RKO (cell line): ENCODE data around the gene EIF4E3.

ENCODE experiments used
- DNase-seq: peaks from one replicate; pipeline ENCODE4 v3.0.0-alpha.2; 2016; ENCODE audit warnings: low spot score

EIF4E3 gene

DNA sequence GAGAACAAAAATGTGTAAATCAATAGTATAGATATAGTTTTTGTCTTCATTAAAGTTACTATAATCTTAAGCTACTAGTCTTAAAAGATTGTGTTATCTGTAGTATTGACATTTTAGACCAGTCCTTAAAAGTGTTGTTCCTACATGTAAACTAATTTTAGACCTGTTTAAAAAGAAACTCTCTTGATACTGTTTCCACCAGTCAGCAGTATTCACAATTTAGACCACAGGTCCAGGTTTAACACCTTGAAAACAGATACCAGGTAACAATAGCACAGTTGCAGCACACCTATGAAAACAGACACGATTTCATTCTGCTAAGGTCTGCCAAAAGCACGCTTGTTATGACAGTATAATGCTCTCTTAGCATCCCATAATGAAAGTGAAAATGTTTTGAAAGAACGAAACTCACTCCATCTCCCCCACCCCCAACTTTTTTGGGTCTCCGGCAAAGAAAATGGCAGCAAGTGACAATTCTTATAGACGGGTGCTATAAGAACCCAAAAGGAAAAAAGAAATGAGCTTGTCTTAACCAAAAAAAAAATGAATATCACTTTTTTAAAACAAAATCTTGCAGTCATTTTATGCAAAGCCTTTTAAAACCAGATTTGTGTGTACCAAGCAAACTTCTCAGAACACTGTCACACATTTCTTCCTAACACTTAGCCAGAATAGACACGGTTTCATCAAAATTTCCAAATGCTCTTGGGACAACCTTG is 1.6 kb downstream of the EIF4E3 start:
- DNase-seq = no peak

DNA sequence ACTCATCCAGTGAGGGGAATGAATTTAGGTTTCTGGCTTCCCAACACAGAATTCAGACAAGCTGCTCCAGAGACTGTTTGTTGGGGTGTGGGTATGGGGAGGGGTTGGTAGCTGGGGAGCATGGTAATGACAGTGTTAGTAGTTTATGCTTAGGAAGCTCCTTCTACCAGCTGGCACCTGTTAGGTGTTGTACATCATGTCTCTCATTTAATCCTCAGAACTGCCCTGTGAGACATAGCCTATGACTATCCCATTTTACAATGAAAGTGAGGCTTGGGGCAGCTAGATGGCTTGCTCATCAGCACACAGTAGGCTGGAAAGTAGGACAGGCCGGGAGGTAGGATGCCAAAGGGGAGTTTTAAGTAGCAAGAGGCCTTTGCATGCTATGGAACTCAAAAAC is 2.5 kb downstream of the EIF4E3 start:
- no peak for DNase-seq

GRCh38 chr3:71721651-71722157 is 3.5 kb downstream of the EIF4E3 start:
- no peak for DNase-seq

GRCh38 chr3:71721002-71721401 is 4.2 kb downstream of the EIF4E3 start:
- DNase-seq = no peak

GRCh38 chr3:71718072-71718471 is 7.1 kb downstream of the EIF4E3 start:
- no peak for DNase-seq

- DNase-seq = no peak
Measured at GRCh38 chr3:71714595-71714994, 10.6 kb downstream of the EIF4E3 start.

- DNase-seq = no peak
Measured at GRCh38 chr3:71713041-71713440, 12.2 kb downstream of the EIF4E3 start.

DNA sequence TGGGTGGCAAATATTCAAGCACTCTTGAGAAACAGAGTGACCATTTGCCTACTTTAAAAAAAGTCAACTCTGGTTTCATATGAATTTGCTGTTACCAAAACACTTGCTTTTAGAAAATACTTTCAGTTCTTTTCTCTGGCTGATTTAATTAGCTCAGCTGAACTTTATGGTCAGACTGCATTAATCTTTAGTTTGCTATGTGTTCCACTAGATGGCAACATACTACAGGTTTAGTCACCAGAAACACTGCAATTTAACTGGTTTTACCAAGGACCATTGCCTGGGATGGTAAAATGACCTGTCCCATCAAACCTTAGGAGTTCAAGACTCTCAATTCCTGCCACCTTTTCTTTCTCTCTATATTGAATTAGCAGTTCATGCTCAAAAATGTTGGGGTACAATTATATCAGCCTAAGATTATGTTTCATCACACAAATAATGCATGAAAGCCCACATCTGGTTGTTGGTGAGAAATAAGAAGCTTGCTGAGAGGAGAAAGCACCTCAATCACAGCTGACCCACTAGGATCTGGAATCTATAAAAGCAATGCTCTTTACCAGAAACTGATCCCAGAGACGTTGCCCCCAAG is 14.2 kb downstream of the EIF4E3 start:
- DNase-seq = peak; percentile 76

DNA sequence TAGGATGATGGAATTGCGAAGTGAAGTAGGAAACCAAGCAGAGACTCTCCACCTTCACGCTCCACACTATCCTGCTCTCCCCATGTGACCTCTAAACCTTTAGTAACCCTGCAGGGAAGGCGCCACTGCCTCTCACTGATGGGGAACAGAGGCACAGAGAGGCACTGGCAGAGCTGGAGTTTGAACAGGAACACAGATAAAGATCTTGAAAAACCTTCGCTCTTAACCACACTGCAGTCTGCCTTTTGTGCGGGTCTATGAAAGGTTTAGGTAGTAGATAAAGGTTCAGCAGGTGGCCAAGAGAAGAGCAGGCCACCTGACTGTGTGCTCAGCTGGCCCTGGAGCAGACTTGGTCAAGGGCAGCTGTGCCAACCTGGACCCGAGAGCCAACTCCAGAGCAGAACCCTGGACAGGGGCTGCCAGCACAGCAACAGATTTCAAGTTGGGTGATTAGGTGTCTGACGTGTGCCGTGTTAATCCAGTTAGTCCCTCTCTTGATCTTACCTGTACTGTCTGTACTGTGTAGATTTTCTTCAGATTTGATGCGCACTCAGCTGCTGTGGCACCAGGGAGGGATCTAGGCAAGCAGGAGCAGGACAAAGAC is 15.2 kb downstream of the EIF4E3 start:
- DNase-seq = no peak

GRCh38 chr3:71708476-71709105 is 16.6 kb downstream of the EIF4E3 start:
- DNase-seq = no peak

DNA sequence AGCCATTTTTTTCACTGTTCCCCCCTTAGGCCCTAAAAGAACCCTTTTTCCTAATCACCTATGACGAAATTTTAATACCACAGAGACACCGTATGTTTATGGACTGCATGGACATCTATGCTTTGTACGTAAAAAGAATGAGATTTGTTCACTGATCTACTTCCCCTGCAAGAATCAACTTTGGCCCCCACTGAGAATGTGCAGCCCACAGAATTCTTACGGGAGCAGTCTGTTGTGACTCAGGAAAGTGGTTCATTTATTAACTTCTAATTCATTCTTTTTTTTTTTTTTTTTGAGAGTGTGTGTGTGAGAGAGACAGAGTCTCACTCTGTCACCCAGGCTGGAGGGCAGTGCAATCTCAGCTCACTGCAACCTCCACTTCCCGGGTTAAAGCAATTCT is 17.6 kb downstream of the EIF4E3 start:
- no peak for DNase-seq

DNA sequence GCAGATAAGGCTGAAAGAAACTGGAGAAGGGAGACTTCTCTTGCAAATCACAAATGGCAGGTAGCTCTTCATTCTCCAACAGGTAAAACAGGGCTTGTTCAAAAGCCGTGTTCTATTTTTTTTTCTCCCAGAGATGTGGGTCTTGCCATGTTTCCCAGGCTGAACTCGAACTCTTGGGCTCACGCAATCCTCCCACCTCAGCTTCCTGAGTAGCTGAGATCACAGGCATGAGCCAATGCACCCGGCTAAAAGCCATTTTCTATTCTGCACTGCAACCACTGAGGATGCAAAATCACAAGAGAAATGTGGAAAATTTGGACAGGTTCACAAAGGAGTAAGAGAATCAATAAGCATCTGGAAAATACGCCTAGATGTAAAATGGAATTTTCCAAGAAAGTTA is 19.5 kb downstream of the EIF4E3 start:
- DNase-seq = no peak

- DNase-seq = no peak
Measured at GRCh38 chr3:71704915-71705314, 20.3 kb downstream of the EIF4E3 start.

DNA sequence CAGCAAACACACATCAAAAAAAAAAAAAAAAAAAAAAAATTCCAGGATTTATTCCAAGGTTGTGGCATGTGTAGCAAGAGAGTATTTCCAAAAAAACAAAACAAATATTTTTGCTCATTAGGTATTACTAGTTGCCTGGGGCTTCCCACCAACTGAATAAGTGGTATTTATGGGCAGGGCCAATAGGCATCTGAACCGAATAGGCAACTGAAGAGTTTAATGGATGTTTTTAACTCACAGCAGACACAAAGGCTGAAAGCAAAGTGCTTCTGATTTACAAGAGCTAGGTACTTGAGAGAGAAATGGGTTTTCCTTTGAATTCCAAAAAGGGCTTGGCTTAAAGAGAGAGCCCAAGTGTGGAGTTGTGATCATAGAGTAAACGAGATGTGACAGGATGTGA is 21.4 kb downstream of the EIF4E3 start:
- no peak for DNase-seq

GRCh38 chr3:71702131-71703024 is 22.8 kb downstream of the EIF4E3 start:
- no peak for DNase-seq

DNA sequence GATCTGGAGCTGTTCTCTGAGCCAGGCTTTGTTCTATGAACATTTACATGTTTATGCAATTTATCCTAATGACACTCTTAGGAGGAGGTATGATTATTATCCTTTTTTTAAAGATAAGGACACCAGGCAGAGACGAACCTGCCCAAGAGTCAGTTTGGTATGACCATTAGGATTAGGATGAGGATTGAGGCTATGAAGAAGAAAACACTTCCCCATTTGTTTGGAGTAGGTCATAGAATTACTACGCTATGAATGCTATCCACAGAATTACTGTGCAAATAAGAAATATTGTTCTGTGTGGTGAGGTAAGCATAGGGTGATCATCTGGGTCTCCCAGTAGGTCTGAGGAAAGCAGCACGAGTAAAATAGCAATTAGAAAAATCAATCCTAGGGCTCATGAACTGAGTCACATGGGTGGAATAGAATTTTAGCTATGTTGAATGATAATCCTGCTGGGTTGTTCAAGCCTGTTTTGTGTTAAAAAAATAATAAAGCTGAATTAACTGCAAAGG is 23.9 kb downstream of the EIF4E3 start:
- no peak for DNase-seq

- DNase-seq = no peak
Measured at GRCh38 chr3:71695000-71695482, 30.2 kb downstream of the EIF4E3 start.

GRCh38 chr3:71694358-71694999 is 30.7 kb downstream of the EIF4E3 start:
- DNase-seq = no peak

DNA sequence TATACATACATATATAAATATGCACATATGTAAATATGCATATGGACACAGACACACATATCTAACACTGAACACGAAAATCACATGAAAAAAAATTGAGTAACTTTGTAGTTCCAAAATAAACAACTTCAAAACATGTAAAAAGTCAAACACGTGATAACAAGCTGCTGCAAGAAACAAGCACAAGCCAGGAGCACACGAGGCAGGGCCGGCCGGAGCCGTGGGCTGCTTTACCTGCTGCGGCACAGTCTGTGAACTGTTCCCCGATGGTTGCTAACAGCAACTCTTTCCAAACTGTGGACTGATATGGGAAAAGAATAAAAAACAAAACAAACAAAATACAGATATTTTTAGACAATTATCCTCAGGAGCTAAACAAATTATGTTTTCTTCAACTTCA is 31.6 kb downstream of the EIF4E3 start:
- no peak for DNase-seq

DNA sequence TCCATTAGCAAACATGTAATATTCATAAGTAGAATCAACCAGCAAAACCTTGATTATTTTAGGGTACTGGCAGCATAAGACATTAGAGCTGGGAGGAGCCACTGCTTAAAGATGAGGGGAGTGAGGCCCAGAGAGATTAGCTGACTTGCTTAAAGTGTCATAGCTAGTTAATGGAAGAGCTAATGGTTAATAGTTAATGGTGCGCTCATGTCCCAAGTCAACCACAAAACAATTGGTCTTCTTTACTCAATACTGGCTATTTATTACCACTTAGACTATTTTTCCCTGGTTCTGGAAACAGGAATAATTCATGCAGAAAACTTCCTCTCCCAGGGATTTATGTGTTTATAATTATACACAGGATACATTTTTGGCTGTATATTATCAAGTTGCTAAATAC is 33.1 kb downstream of the EIF4E3 start:
- no peak for DNase-seq

DNA sequence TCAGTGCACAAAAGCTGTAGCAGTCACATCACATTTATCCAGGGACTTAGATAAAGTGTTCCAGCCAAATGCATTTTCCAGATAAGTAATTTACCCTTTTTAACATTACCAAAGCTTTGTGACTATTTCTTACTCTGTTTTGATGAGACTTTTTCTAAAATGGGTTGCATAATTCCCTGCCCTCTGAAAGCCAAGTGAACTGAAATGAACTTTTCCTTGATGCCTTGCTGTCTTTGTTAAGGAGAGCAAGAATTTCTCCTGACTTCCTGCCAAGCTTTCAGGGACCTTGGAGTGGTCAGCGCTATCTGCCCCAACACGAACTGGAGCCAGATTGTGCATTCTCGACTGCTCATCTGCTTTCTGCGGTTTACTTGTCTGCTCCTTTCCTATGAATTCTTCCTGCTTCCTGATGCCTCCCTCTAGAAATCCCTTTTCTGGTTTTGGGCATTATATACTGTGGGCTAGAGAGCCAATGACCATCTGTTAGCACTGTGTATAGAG is 34.8 kb downstream of the EIF4E3 start:
- DNase-seq = no peak
